ENCODE data around the gene GPSM3.
A peak's percentile ranks its signal among the peaks of the same experiment; 100 is the strongest.
"Not testable (repeated sequence)": the region's sequence is repeated elsewhere in the genome, so short reads cannot be mapped to it uniquely, and the experiment has no call there.

The GPSM3 gene, protein sequence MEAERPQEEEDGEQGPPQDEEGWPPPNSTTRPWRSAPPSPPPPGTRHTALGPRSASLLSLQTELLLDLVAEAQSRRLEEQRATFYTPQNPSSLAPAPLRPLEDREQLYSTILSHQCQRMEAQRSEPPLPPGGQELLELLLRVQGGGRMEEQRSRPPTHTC

DNA sequence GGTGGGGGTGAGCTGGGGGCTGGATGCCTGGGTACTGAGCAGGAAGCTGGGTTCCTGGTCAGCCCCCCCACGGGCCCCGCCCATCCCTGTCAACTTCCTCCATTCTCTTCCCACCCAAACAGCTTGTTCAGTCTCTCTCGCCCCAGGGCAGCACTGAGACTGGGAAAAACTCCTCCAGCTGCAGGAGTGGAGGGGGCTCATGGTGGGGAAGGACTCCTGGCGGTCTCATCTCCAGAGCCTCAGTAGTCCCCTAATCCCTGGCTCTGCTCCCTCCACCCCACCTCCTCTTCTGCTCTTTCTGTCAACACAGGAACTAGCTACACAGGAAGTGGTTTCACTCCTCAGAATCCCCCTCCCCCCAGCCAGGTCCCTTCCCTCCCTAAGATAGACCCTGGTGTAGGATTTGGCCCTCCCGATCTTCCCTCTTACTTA lies at the start of gene GPSM3:
GPSM3 (minus strand) TSS at position 36 of the 432 bp plus-strand sequence. CDS start 130 bp downstream, outside the sequence.
- DNase-seq (ENCODE audit: low read depth in 2 of 2) = peak; percentile 36 to 37

DNA sequence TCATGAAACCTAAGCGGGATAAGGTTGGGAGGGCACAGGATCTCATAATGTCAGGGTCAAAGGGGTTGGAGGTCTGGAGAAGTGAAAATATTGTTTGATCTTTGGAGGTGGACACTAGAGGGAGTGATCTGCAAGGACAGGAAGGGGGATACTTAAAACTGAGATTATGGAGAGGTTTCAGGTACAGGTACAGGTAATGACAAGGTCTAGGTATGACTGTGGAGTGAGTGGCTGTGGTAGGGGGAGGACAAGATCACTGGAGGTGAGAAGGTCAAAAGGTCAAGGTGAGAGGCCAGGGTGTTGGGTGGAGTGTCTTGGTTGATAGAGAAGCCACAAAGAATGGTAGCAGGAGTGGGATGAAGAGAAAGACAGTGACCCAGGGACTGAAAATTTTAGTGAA lies 48.2 kb upstream of the GPSM3 start:
- DNase-seq (ENCODE audit: low read depth in 2 of 2) = no peak

DNA sequence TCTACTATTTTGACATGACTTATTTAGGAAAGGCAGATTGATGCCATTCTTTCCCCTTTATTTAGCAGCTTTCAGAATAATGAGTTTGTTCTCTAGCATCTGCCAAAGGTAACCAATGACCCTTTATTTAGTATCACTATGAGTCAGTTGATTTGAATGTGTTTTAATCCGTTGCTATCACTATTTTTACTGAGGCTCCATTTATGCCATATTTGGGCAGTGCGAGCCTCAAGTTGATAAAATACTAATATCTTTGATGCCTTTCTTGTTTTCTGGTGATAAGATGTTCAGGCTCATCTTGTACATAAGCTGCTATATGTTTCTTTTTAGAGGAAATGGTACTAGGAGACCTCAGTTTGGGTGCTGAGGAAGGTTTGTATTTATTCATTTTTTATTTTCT lies 47.0 kb upstream of the GPSM3 start:
- no peak for DNase-seq (ENCODE audit: low read depth in 2 of 2)

DNA sequence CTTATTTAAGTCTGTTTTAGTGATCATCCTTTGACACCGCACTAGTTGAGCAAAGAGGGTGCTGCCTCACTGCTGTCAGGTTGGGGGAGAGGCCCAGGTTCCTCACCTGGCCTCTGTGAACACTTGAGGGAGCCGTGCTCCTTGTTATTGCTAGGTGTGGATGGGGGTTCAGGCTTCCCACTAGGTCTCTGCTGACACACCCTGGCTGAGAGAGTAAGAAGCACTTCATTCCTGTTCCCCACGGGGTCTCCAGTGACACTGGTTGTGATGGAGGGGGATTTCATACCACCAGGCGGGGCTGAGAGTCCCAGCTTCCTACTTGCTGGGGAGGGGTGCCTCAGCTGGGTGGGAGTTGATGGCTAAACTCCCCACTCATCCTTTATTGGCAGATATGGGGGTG lies 42.5 kb upstream of the GPSM3 start:
- no peak for DNase-seq (ENCODE audit: low read depth in 2 of 2)

DNA sequence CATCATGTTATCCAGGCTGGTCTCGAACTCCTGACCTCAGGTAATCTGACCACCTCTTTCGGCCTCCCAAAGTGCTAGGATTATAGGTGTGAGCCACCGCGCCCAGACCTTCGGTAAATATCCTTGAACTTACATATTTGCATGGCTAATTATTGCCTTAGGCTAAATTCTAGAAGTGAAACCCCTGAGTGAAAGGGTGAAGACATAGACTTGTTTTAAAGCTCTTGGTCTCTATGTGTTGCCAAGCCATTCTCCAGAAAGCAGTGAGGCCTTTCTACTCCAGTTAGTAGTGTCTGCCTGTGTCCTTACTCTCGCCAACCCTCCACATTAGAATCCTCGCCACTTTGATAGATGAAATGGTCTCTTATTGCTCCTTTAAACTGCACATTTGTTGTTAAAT lies 34.0 kb upstream of the GPSM3 start:
- DNase-seq (ENCODE audit: low read depth in 2 of 2) = no peak

DNA sequence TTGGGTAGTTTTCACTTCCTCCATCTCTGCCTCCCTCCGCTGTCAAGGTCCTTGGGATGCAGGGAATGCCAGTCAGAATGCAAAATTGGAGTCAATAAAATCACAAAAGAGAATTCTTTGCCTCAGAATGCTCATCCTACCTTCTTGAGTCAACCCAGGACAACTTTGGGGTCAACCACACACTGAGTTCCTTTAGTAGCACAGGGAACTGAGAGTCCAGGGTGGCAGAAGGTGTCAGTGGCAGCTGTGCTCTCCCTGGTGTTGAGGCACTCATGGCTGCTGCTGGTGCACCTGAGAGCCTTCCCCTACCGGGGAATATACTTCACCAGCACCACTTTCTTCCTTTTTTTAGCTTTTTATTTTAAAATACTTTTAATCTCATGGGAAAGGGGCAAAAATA lies 32.3 kb upstream of the GPSM3 start:
- no peak for DNase-seq (ENCODE audit: low read depth in 2 of 2)

DNA sequence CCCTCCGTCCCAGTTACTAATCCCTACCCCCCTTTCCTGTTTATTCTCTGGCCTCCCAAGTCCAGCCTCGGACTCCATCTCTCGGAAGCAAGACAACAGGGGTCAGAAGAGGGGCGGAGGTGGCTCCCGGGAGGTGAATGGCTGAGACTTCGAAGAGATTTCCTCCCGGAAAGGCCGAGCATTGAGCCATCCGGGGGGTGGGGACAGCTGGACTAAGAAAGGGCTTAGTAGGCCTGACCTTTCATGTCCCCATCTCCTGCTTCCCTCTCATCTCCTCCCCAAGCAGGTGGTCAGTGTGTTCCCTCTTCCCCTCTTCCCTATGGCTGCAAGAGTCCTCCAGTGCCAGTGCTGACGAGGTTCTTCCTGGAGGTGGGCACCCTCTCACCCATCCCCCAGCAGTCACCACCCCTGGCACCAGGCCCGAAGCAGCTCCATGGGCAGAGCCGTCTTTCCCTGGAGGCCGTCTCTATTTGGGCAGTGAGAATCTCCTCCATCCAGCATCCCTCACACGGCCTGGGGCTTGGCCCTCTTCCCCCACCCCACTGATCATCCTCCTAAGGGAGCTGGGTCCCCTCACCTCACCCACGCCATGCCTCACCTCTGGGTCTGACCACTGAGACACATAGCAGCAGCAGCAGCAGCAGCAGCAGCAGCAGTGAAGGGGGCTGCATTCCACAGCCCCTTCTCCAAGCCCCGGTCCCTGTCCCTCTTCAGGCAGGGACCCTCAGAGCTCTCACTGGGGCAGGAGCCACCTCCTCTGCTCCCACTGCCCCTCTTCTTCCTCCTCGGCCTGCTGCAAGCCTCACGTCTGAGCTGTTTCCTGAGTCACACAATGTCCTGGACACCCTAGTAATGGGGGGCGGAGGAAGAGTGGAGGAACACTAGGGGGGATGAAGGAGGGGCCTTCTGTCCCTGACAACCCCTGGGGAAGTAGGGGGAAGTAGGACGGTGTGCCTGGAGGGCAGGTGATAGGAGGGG lies 31.1 kb upstream of the GPSM3 start, which contains the start of gene NOTCH4:
NOTCH4 (minus strand) TSS at position 810 of the 978 bp plus-strand sequence; CDS start at position 671, 139 bp downstream.
- no peak for DNase-seq (ENCODE audit: low read depth in 2 of 2)

DNA sequence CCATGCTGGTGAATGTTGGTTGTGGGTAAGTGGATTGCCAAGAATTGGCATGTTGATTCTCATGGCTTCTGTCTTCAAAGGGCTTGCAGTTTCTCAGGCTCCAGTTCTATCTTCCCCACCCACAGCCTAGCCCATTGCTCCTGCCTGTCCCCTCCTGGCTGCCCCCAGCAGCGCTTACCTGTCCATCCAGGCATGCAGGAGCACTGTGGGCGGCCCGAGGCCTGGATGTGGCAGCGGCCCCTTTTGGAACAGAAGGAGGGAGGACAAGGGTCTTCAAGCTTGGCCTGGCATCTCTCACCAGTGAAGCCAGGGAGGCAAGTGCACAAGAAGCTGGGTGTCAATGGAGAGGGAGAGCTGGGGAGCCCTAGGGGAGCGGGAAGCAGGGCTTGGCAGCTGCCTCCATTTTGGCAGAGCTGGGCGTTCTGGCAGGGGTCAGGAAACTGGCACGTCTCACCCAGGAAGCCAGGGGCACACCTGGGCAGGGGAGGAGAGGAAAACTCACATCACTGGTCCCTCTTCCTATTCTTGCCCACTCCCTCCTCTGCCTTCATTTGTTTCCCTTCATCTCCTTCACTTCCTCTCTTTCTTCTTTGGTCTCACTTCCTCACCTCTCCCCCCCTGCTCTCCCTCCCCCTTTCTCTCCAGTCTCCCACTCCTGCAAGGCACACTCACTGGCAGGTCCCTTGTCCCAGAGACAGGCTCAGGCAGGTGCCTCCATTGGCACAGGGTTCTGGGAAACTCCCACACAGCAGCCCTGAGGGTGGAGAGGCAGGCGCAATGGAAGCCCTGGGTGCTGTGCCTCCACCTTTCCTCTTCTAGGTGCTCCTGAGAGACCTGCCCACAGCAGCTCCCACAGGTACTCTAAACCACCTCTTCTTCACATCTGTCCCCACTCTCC lies 30.1 kb upstream of the GPSM3 start:
- no peak for DNase-seq (ENCODE audit: low read depth in 2 of 2)

DNA sequence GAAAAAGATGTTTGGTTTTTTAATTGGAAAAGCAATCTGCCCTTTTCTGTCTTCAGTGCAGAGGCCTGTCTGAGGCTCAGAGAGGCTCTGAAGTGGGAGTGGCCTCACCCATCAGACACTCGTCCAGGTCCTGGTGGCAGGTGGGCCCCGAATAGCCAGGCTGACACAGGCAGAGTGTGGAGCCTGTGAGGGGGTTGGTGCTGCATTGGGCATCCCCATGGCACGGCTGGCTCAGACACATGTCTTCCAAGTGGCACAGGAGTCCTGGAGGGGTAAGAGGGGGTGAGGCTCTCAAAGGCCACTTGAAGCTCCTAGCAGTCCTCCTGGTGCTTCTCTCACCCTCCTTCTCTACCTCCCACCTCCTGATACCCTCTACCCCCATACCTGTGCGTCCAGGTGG lies 27.6 kb upstream of the GPSM3 start:
- no peak for DNase-seq (ENCODE audit: low read depth in 2 of 2)

DNA sequence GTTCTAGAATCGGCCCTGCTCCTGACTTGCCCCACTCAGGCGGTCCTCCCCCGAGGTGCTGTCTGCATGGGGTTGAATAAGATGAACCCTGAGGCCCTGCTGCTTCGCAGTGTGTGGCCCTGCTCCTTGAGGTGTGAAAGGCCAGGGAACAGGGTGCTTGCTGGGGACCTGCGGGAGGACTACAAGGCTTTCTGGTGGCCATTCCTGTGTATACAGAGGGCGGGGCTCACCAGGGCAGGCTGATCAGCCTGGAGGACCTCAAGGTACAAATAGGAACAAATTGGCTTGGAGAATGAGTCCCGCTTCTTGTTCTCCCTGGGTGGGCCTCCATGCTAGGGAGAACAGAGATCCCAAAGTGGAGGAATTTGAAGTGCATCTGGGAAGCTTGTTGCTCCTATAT lies 25.7 kb upstream of the GPSM3 start:
- DNase-seq (ENCODE audit: low read depth in 2 of 2) = no peak

DNA sequence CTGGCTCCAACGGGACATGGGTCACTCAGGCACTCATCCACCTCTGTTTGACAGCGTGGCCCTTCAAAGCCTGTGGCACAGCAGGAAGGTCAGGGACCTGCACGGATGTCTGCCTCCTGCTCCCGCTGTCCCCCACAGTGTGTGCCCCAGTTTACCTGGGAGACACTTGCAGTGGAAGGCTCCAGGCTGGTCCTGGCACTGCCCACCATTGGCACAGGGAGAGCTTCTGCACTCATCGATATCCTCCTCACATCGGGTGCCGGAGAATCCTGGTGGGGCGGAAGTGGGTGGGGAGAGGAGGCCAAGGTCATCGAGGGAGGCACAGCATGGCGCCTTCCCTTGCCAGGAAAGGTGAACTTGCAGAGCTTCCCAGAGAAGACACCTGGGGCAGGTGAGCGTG lies 24.6 kb upstream of the GPSM3 start:
- DNase-seq (ENCODE audit: low read depth in 2 of 2) = no peak

DNA sequence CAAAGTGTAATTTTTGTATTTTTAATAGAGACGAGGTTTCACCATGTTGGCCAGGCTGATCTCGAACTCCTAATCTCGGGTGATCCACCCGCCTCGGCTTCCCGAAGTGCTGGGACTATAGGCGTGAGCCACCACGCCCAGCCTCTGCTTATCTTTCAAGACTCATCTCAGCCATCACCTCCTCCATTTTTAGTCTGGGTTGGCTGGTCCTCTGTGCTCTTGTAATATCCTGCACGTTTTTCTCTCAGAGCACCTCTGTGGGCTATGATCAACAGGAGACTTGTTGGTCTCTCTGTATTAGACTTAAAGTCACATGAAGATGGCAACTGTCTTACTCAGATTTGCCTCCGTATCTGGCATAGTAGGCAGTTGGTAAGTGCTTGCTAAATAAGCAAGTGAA lies 23.8 kb upstream of the GPSM3 start:
- no peak for DNase-seq (ENCODE audit: low read depth in 2 of 2)

DNA sequence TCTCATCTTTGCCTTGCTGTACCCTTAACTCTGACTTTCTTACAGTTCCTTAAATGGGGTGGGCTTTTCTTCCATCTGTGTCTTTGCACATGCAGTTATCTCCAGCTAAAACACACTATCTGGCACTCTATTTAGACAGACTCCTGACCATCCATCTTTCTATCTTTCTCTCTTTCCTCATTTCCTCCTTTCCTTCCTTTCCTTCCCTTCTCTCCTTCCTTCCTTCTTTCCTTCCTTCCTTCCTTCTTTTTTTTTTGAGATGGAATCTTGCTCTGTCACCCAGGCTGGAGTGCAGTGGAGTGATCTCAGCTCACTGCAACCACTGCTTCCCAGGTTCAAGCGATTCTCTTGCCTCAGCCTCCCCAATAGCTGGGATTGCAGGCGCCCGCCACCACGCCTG lies 23.2 kb upstream of the GPSM3 start:
- DNase-seq (ENCODE audit: low read depth in 2 of 2) = no peak

DNA sequence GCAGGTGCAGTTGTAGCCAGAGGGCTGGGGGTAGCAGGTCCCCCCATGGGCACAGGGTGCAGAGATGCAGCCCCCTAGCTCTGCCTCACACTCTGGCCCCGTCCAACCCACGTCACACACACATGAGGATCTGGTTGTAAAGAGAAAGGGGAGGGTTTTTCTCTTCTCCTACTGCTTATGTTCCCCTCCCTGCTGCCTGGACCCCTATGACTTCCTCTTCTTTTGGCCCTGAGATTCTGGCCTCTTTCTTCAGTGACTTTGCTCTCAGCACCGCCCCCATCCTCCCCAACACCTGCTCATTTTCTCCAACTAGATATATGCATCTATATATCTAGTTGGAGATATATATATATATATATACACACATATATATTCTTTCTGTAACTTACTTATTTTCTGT lies 21.7 kb upstream of the GPSM3 start:
- DNase-seq (ENCODE audit: low read depth in 2 of 2) = no peak

DNA sequence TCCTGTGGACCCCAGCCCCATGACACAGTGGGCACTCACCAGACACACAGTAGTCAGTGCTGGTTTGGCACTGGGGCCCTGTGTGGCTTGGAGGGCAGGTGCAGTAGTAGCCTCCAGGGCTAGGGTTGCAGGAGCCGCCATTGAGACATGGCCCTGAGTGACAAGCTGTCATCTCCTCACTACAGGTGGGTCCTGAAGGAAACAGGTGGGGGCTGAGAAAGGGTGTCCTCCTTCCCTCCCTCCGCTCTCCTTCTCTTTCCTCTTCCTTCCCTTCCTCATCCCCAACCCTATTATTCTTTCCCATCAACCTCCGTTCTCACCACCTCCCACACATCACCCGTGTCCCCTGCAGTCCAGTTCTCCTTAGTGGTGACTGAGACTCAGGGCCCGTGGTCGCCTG lies 21.2 kb upstream of the GPSM3 start:
- DNase-seq (ENCODE audit: low read depth in 2 of 2) = no peak

DNA sequence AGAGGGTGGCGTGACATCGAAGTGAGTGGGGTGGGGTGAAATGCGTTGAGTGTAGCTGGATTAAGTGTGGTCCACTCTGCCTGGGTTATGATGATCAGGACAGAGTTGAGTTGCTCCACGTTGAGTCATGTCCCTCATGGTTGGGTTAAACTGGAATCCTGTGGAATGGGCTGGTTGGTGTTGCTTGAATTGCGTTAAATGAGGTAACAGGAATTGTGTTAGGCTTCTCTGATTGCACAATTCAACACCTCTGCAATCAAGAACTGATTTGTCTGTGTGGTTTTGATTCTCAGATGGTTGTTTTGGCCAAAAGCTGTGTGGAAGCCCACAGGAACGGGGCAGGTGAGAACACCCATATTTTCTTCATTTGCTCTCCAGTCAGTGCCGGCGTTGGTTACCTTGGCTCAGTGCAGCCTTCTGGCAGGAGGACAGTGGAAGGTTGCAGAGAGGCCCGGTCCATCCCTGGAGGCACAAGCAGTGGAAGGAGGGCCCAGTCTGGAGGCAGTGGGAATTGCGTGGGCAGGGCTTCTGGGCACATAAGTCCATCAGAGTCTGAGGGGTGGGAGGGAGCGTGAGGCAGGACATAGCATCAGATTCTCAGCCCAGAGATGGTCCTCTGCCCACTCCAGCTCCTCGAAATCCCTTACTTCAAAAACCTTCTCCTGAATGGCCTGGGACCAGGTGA lies 19.8 kb upstream of the GPSM3 start:
- no peak for DNase-seq (ENCODE audit: low read depth in 2 of 2)

DNA sequence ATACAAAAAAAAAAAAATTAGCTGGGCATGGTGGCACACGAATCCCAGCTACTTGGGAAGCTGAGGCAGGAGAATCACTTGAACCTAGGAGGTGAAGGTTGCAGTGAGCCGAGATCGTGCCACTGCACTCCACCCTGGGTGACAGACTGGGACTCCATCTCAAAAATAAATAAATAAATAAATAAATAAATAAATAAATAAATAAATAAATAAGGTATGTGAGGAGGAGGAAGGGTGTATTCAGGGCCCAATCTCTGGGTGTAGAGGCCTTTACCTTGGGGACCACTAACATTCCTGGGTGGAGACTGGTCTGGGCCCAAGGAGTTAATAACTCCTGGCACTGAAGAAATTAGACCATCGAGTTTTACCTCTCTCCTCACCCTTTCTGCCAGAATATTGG lies 19.0 kb upstream of the GPSM3 start:
- DNase-seq (ENCODE audit: low read depth in 2 of 2) = not testable (repeated sequence)

DNA sequence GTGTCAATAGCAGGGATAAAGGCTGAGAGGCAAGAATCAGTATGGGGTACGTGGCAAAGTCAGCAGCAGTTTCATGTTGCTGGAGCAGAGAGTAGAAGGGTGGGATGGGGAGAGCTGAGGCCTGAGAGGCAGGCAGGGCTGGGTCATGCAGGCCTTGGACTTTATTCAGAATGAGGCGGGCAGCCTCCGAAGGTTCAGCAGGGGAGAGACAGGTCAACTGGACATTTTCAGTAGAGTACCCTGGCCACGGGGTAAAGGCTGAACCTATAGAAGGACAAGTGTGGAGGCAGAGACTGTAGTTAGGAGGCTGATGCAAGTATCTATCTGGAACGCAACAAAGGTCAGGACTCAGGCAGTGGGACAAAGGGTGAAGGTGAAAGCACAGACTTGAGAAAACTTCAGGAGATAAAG lies 17.8 kb upstream of the GPSM3 start:
- no peak for DNase-seq (ENCODE audit: low read depth in 2 of 2)

DNA sequence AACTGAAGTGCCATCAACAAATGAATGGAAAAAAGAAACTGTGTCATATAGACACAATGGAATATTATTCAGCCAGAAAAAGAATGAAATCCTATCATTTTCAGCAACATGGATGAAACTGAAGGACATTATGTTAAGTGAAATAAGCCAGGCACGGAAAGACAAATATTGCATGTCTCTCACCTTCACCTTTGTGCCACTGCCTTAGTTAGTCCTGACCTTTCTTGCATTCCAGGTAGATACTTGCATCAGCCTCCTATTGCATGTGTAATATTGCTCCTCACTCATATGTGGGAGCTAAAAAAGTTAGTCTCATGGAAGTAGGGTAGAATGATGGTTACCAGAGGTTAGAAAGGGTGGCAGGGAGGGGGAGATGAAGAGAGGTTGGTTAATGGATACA lies 16.6 kb upstream of the GPSM3 start:
- DNase-seq (ENCODE audit: low read depth in 2 of 2) = no peak

DNA sequence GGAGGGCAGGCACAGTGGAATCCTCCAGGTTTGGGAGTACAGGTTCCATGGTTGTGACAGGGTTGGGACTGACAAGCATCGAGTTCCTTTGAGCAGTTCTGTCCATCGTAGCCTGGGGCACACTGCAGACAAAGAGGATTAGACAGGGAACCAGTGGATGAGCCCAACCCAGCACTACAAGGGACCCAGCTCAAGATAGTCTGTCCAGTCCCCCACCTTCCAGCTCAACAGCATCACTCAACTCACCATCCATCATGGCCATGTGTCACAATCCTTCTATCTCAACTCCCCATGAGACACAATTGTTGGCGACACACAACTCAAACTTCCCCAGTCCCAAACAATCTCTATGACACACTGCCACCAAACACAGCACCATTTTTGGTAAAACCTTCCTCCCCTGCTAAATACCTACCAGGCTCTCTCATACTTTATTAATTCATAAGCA lies 11.8 kb upstream of the GPSM3 start:
- no peak for DNase-seq (ENCODE audit: low read depth in 2 of 2)

Measured in fibroblast of skin of left quadriceps (primary cell).